HT1080 (cell line): ENCODE results near the gene LMF1. TPM values are rescaled to one million over a fixed set of nuclear protein-coding genes. Genes with fewer than 3 reads are reported as not detected.
"Not testable (repeated sequence)": the region's sequence is repeated elsewhere in the genome, so short reads cannot be mapped to it uniquely, and the experiment has no call there.

Source experiments
- DNase-seq: peaks from one replicate; pipeline ENCODE4 v3.0.0-alpha.2; 2015; ENCODE audit warnings: low read depth
- total RNA-seq: library from RNA; depleted of rRNA; stranded (reverse); fragments of >200 nt; shearing (Covaris generic); gene quantifications from 2 replicates; pipeline ENCODE4 v1.2.3, GENCODE V29; 2014

Gene LMF1
- total RNA-seq, 1 experiment from 2014 or later, result not detected

- no peak for DNase-seq
Measured at GRCh38 chr16:832652-833336, 138.0 kb downstream of the LMF1 start.

GRCh38 chr16:831571-832413 lies 139.0 kb downstream of the LMF1 start:
- no peak for DNase-seq

DNA sequence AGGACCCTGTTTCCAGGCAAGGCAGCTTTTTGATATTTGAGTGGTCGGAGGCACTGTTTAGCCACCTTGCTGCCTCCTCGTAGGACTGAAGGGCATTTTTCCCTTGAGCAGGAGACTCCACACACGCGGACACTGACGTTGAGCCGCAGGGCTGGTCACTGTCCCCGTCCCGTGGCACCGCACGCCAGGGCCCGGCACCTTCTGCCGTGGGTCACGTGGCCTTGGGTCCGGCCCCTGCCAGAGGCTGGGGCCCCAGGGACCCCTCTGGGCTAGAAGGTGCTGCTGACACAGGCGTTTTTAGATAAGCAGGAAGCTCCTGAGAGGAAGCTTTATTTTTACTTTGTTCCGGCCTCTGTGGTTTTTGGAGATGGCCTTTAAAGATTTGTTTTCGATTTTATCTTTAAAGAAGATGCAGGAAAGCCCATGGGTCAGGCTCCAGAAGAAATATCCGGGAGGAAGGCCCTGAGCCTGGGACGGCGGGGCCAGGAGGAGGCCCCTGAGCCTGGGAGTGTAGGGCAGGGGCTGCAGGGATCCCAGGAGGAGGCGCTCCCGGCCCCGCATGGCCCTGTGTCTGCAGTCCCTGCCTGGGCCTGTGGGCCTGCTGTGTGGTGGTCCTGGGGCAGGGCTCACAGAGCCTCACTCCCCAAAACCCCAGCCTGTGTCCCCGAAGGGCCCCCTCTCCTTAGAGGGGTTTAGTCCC lies 139.8 kb downstream of the LMF1 start:
- no peak for DNase-seq

GRCh38 chr16:830107-830870 lies 140.5 kb downstream of the LMF1 start:
- no peak for DNase-seq

DNA sequence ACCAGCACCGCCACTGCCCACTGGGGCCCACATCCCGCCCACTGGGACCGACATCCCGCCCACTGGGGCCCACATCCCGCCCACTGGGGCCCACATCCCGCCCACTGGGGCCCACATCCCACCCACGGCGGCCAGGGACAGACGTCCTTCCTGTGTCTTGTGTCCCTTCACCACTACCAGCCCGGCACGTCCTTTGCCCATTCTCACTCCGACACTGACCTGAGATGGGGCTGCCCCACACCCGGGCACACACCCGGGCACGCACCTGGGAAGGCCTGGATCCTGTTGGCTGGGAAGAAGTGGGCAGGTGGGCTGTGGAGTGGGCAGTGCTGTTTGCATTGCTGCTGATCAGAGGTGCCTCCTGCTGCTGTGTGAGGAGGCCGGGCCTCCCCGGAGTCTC lies 141.9 kb downstream of the LMF1 start:
- DNase-seq, result no peak

DNA sequence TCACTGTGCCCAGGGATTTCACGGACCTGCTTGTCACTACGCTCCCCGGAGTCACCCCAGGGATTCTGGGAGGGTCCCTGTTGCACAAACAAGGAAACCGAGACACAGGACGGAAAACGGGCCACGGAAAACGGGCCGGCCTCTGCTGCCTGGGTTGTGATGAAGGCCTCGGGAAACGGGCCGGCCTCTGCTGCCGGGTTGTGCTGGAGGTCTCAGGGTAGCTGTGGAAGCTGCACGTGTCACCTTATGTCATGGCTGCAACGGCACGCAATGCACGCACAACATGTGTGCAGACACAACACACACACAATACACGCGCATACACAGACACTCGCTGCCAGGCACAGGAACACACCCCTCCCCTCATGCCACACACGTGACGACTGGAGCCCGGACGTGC lies 143.3 kb downstream of the LMF1 start:
- DNase-seq, result no peak

GRCh38 chr16:825341-826061 lies 145.3 kb downstream of the LMF1 start:
- no peak for DNase-seq

DNA sequence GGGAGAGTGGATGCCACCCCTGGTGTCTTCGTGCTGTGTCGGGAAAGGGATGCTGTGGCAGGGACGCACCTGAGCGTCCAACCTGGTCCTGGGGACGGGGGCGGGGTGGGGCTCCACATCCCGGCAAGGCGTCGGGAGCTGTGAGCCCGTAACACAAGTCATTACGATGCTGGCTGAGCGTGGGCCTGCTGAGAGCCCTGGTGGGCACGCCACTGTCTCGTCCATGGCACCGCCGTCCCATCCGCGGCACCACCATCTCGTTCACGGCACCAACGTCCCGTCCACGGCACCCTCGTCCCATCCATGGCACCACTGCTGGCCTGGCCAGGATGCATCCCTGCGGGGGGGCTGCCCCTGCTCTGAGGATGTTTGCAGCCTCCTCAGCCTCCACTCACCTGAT lies 146.2 kb downstream of the LMF1 start:
- no peak for DNase-seq

DNA sequence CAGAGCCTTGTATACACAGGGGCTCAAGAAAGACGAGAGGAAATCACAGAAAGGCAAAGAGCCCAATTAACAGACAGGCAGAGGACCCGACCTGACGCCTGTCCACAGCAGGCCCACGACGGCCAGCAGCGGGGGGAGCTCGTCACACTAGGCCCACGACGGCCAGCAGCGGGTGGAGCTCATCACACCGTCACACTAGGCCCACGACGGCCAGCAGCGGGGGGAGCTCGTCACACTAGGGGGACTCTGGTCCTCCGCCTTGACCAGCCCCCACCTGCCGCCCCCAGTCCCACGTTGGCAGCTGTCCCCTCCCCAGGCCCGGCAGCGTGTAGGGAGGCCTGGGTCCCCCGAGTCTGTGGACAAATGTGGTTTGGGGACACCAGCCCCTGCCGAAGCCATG lies 146.6 kb downstream of the LMF1 start:
- no peak for DNase-seq

- DNase-seq, result no peak
Measured at GRCh38 chr16:822909-823297, 147.9 kb downstream of the LMF1 start.

GRCh38 chr16:822174-822908 lies 148.4 kb downstream of the LMF1 start:
- DNase-seq, result no peak

DNA sequence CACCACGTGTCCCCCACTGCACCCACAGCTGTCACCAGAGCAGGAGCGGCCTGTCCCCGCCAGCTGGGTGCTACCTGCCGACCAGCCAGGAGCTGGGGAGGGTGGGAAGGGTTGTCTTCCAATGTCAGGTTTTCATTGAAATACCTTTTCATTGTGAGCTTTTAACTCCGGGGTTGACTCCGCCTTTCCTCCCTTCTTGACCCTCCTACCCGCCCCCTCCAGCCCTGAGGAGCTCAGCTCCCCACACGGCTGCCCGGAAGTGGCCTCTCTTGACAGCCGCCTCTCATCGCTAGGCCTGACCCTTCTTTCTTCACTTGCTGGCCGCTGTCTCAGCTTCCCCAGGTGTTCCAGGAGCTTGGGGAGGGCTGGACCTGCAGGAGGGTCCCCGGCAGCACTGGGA lies 149.0 kb downstream of the LMF1 start:
- DNase-seq, result no peak

- no peak for DNase-seq
Measured at GRCh38 chr16:820748-821147, 150.0 kb downstream of the LMF1 start.

DNA sequence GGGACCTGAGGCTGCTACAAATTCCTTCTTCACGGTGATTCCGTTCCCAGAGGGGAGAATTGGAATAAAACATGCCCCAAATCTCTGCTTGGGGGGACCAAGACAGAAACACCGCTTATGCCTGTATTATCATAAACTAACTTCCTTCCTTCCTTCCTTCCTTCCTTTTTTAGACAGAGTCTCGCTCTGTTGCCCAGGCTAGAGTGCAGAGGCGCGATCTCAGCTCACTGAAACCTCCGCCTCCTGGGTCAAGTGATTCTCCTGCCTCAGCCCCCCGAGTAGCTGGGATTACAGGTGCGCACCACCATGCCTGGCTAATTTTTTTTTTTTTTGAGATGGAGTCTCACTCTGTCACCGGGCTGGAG lies 150.8 kb downstream of the LMF1 start:
- not testable (repeated sequence) for DNase-seq

GRCh38 chr16:819336-820043 lies 151.3 kb downstream of the LMF1 start:
- no peak for DNase-seq

DNA sequence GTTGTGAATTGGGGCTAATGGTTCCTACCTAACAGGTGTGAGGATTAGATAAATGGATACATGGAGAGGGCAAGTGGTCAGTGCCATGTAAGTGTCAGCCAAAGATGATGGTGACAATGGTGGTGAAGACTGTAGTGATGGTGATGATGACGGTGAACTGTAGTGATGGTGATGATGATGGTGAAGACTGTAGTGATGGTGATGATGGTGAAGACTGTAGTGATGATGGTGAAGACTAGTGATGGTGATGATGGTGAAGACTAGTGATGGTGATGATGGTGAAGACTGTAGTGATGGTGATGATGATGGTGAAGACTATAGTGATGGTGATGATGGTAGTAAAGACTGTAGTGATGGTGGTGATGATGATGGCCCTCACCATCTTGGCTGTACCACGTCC lies 152.2 kb downstream of the LMF1 start:
- no peak for DNase-seq

GRCh38 chr16:818132-818531 lies 152.7 kb downstream of the LMF1 start:
- no peak for DNase-seq

DNA sequence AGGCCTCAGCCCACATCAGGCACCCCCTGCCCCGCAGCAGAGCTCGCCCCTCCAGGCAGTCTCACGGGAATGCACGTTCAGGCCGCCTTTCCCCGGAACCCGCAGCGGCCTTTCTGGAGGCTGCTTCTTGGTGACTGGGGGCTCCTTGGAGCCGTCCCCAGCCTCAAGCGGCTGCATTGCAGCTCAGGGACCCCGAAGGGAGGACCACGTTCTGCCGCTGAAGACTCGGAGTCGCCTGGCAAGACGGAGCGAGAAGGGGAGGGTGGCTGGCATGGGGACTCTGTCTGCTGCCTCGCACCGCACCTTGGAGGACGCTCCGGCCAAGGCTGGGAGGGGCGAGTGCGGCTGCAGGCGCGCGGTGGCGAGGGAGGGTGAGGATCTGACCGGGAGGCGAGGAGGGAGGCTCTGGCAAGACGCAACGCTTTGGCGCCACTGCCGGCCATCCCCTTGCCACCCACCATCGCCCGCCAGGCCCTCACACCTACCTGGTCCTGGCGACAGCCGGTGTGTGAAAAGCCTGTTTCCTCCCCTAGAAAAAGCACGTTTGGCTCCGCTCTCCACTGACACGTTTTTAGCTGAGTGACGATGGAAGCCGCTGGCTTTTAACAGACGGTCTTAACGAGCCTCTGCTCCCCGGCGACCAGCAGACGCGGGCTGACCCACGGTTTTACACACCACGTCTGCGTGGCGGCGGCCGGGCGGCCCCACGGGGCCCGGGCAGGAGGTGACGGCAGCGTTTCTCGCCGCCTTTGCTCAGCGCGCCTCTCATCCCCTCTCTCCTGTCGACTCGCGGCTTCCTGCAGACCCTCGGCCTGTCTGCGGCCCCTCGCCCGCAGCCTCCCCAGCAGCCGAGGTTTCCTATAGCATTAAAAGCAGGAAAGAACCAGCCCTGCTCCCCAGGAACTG lies 153.5 kb downstream of the LMF1 start:
- DNase-seq, result no peak

DNA sequence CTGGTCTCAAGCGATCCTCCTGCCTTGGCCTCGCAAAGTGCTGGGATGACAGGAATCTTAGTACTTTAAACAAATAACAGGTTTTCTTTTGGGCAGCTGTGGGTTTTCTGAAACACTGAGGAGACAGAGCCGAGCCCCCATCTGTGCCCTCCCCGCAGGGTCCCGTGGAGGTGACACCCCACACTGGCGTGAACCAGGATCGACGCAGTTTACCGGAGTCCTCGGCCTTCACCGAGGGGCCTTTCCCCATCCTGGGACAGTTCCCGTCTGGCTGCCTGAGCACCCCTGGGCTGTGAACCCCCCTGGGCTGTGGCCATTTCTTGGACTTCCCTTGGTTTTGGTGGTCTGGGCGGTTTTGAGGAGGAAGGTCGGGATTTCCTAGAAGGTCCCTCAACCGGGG lies 154.9 kb downstream of the LMF1 start:
- no peak for DNase-seq
